Stimulated activated CD8-positive, alpha-beta memory T cell treated with anti-CD3 and anti-CD28 coated beads, Interleukin-7, amount 100 ng/mL, for 24 hours (primary cell): Measurements from ENCODE around the gene TAF11L7.
"Not testable (repeated sequence)": the region's sequence is repeated elsewhere in the genome, so short reads cannot be mapped to it uniquely, and the experiment has no call there.

ENCODE experiments used
- DNase-seq: peaks from one replicate; pipeline ENCODE4 v3.0.0-alpha.2; 2020; ENCODE audit warnings: low read depth

TAF11L7 gene

DNA sequence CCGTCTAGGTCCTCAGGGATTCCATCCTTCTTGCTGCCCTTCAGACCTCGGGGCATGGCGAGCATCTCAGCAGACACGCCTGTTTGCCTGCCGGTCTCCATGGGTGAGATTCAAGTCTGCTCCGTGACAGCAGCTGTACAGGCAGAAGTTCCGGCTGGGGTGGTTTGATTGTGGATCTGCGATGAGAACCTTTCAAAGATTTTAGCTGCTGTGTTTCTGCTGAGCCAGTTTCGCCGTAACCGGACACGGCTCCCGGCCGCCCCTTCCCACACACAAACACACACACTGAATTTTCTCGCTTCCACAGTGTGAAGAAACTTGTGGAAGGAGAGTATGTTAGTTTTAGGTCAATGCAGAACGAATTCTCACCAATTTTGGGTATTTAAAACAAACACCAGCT is at the start of gene TAF11L7:
Gene TAF11L7 (minus strand): TSS at position 101 of the 400 bp plus-strand sequence.
- DNase-seq = not testable (repeated sequence)

- DNase-seq = no peak
Measured at GRCh38 chr5:17634160-17634559, 48.6 kb upstream of the TAF11L7 start, which contains the start of gene TAF11L14. TSS of gene TAF11L14 (plus strand) at chr5:17634460.

- DNase-seq = not testable (repeated sequence)
Measured at GRCh38 chr5:17631788-17632187, 46.2 kb upstream of the TAF11L7 start, which contains the start of gene TAF11L13. TSS of gene TAF11L13 (plus strand) at chr5:17632088.

GRCh38 chr5:17625686-17626085 is 40.1 kb upstream of the TAF11L7 start:
- DNase-seq = no peak

DNA sequence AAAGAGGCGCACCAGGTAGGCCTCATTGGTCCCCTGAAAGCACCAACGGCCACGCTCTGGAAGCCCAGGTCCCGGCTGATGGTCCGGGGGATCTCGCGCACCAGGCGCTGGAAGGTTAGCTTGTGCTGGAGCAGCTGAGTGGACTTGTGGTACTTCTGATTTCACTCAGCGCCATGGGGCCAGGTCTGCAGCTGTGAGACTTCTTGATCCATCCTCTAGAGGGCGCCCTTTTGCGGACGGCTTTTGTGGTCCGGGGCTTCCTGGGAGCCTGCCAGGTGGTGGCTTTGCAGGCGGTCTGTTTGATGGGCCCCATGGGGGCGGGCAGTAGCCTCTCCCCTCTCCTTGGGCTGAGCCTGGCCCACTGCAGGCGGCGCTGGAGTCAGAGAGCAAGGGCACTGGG is 35.1 kb upstream of the TAF11L7 start:
- DNase-seq = no peak

GRCh38 chr5:17619354-17619753 is 33.8 kb upstream of the TAF11L7 start:
- DNase-seq = no peak

DNA sequence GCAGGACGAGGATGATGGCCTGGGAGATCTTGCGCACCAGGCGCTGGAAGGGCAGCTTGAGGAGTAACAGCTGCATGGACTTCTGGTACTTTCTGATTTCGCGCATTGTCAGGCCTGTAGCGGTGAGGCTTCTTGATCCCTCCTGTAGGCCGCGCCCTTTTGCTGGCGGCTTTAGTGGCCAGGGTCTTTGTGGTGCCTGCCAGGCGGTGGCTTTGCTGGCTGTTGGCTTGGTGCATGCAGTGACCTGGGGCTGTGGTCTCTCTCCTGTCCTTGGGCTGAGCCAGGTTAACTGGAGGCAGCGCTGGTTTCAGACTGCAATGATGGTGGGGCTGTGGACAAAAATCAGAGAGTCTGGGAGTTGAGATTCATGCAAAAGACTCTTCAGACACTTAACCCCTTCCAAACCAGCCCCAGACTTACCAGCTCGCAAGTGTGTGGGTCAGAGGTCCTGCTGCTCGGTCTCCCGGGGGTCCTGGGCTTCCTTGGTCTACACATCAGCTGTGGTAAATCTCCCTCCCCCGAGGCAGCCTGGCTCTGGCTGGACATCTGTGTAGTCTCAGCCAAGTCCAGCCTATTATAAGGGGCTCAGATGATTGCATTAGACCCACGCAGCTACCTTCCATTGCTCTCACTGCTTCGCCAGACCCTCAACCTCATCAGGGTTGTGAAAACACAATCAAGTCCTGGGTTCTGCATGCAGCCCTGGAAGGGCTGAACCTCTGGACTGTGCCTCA is 29.5 kb upstream of the TAF11L7 start:
- no peak for DNase-seq

DNA sequence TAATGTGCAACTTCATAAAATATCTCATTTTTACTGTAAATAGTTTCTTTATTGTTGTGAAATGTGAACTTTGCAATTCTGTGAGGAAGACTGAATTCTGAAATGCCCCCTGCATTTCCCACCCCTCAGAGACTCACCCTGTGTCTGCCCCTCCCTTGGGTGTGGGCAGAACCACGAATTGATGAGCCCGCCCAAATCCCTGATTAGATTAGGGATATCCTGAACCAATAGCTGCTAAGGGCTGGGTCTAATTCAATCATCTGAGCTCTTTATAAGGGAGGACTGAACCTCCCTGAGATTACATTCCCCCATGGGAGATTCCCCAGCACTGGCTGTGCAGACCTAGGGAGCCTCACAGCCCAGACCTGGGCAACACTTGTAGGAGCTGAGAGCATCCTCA is 24.5 kb upstream of the TAF11L7 start, which contains the start of gene TAF11L12:
Gene TAF11L12 (plus strand): TSS at position 301 of the 400 bp plus-strand sequence.
- DNase-seq = not testable (repeated sequence)

DNA sequence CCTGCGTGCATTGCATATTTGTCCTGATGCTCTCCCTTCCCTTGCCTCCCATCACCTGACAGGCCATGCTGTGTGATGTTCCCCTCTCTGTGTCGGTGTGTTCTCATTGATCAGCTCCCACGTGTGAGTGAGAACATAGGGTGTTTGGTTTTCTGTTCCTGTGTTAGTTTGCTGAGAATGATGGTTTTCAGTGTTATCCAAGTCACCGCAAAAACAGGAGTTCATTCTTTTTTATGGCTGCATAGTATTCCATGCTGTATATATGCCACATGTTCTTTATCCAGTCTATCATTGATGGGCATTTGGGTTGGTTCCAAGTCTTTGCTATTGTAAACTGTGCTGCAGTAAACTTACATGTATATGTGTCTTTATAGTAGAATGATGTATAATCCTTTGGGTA is 21.9 kb upstream of the TAF11L7 start:
- DNase-seq = not testable (repeated sequence)

- no peak for DNase-seq
Measured at GRCh38 chr5:17604951-17605350, 19.4 kb upstream of the TAF11L7 start.

- DNase-seq = not testable (repeated sequence)
Measured at GRCh38 chr5:17603880-17604279, 18.3 kb upstream of the TAF11L7 start, which contains the start of gene TAF11L11. TSS of gene TAF11L11 (plus strand) at chr5:17604183.

GRCh38 chr5:17597728-17598127 is 12.2 kb upstream of the TAF11L7 start, which contains the start of gene TAF11L10:
TSS of gene TAF11L10 (minus strand) at chr5:17597828.
- DNase-seq = not testable (repeated sequence)

DNA sequence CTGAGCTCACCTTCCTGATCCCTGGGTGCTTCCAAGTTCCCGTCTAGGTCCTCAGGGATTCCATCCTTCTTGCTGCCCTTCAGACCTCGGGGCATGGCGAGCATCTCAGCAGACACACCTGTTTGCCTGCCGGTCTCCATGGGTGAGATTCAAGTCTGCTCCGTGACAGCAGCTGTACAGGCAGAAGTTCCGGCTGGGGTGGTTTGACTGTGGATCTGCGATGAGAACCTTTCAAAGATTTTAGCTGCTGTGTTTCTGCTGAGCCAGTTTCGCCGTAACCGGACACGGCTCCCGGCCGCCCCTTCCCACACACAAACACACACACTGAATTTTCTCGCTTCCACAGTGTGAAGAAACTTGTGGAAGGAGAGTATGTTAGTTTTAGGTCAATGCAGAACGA is 8.7 kb upstream of the TAF11L7 start, which contains the start of gene TAF11L9:
Gene TAF11L9 (minus strand): TSS at position 140 of the 400 bp plus-strand sequence.
- not testable (repeated sequence) for DNase-seq

DNA sequence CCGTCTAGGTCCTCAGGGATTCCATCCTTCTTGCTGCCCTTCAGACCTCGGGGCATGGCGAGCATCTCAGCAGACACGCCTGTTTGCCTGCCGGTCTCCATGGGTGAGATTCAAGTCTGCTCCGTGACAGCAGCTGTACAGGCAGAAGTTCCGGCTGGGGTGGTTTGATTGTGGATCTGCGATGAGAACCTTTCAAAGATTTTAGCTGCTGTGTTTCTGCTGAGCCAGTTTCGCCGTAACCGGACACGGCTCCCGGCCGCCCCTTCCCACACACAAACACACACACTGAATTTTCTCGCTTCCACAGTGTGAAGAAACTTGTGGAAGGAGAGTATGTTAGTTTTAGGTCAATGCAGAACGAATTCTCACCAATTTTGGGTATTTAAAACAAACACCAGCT is 5.3 kb upstream of the TAF11L7 start, which contains the start of gene TAF11L8:
Gene TAF11L8 (minus strand): TSS at position 101 of the 400 bp plus-strand sequence.
- DNase-seq = not testable (repeated sequence)
